Astrocyte (in vitro differentiated cells and primary cell): Measurements from ENCODE around the gene TMCO2.

Experiments
- EZH2 ChIP-seq: IDR thresholded peaks from 2 replicates; pipeline ENCODE4 v1.6.1; 2012; ENCODE audit warnings: mild to moderate bottlenecking, low read length, inconsistent platforms; ENCODE audit not compliant: insufficient read depth
- TF ChIP-seq, protein P1 (sequence below): IDR thresholded peaks from 2 replicates; pipeline ENCODE4 v1.5.1; 2011; ENCODE audit warnings: low read depth, mild to moderate bottlenecking, inconsistent platforms, low read length, moderate library complexity; ENCODE audit not compliant: insufficient read depth

DNA sequence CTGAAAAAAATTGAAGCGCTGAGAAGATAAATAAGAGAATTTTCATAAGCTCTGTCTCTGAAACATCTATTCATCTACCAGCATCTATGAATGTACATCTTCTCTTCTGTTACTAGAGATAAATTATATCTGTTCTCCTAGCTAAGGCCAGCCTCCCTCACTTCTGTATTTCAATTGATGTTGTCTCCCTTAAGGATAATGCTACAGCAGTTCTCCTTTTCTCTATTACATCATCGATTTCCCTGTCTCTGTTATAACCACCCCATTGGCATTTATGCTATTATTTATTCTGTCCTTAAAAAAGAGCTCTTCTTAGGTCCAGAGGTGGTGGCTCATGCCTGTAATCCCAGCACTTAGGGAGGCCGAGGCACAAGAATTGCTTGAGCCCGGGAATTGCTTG lies 42.9 kb upstream of the TMCO2 start:
- TF ChIP-seq, protein P1, sequence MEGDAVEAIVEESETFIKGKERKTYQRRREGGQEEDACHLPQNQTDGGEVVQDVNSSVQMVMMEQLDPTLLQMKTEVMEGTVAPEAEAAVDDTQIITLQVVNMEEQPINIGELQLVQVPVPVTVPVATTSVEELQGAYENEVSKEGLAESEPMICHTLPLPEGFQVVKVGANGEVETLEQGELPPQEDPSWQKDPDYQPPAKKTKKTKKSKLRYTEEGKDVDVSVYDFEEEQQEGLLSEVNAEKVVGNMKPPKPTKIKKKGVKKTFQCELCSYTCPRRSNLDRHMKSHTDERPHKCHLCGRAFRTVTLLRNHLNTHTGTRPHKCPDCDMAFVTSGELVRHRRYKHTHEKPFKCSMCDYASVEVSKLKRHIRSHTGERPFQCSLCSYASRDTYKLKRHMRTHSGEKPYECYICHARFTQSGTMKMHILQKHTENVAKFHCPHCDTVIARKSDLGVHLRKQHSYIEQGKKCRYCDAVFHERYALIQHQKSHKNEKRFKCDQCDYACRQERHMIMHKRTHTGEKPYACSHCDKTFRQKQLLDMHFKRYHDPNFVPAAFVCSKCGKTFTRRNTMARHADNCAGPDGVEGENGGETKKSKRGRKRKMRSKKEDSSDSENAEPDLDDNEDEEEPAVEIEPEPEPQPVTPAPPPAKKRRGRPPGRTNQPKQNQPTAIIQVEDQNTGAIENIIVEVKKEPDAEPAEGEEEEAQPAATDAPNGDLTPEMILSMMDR: no peak
- TF ChIP-seq EZH2: no peak
